KOPT-K1 (cell line): ENCODE results near the gene TDG.
"Not testable (repeated sequence)": the region's sequence is repeated elsewhere in the genome, so short reads cannot be mapped to it uniquely, and the experiment has no call there.

Experiments used
- H3K27ac ChIP-seq: fragments of 200-600 bp; sonication (generic); 2 replicates; pipeline ENCODE4 v1.5.1; 2016; ENCODE audit warnings: antibody characterized with exemption, mild to moderate bottlenecking, low read depth, low read length; ENCODE audit not compliant: poor library complexity, severe bottlenecking
- H3K36me3 ChIP-seq: fragments of 200-600 bp; sonication (generic); 2 replicates; pipeline ENCODE4 v1.5.1; 2017; ENCODE audit warnings: antibody characterized with exemption, mild to moderate bottlenecking, low read length, moderate library complexity; ENCODE audit not compliant: insufficient read depth
- H3K9me3 ChIP-seq: fragments of 200-600 bp; sonication (generic); 2 replicates; pipeline ENCODE4 v1.5.1; 2017; ENCODE audit warnings: antibody characterized with exemption, low read length, mild to moderate bottlenecking; ENCODE audit not compliant: insufficient read depth, poor library complexity, severe bottlenecking

Gene TDG

GRCh38 chr12:103994235-103994634 is 28.6 kb downstream of the TDG start:
- H3K9me3 ChIP-seq, result no peaks in the 10 kb centered on the region
- H3K27ac ChIP-seq, result no peak overlapping the region
- H3K36me3 ChIP-seq, result peaks cover 22% of the 10 kb centered on the region

DNA sequence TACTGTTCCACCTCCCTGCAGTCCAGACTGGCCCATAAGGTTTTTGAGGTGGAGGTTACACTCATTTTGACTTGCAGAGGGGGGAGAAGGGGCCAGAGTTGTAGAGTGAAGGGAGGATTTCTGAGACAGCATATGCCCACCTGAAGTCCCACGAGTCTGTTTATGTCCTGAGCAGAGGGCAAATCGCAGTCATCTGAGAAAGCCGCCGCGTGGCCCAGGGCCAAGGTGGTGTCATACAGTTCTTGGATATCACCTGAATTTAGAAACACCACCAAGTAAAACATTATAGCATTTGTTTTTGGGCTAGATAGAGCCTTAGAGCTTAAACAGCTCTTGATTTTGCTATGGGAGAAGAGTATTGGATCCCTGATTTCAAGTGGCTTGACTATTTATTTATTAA is 30.9 kb downstream of the TDG start:
- Histone ChIP-seq H3K36me3 (no peaks in the 10 kb centered on the region), H3K27ac (no peak overlapping the region), H3K9me3 (no peaks in the 10 kb centered on the region)

GRCh38 chr12:103997286-103997900 is 31.7 kb downstream of the TDG start:
- no peaks in the 10 kb centered on the region for H3K36me3 ChIP-seq
- H3K9me3 ChIP-seq, result no peaks in the 10 kb centered on the region
- no peak overlapping the region for H3K27ac ChIP-seq

GRCh38 chr12:103998976-103999375 is 33.3 kb downstream of the TDG start:
- H3K27ac ChIP-seq, result no peak overlapping the region
- H3K36me3 ChIP-seq, result no peaks in the 10 kb centered on the region

GRCh38 chr12:104000807-104001434 is 35.2 kb downstream of the TDG start:
- H3K27ac ChIP-seq, result no peak overlapping the region
- H3K36me3 ChIP-seq, result no peaks in the 10 kb centered on the region
- H3K9me3 ChIP-seq, result no peaks in the 10 kb centered on the region

More at GRCh38 chr12:103998976-103999375, 33.3 kb downstream of the TDG start:
- no peaks in the 10 kb centered on the region for H3K9me3 ChIP-seq

GRCh38 chr12:104002686-104003085 is 37.0 kb downstream of the TDG start:
- Histone ChIP-seq H3K9me3 (no peaks in the 10 kb centered on the region), H3K27ac (no peak overlapping the region), H3K36me3 (no peaks in the 10 kb centered on the region)

DNA sequence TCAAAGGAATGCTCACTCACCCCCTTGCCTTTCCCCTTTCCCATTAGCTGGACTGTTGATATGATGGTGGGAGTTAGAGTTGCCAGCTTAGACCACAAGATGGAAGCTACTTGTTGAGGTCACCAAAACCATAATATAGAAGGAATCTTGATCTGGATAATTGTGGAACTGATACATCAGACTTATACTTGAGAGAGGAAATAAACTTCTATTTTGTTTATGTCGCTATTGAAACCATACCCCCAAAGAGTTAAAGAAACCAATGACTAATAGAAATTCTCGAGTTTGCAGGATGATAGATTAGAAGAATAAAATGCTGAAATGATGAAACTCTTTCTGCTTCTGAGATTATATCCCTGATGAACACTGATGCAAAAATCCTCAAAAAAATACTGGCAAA is 37.9 kb downstream of the TDG start:
- H3K9me3 ChIP-seq, result no peaks in the 10 kb centered on the region
- H3K36me3 ChIP-seq, result no peaks in the 10 kb centered on the region
- no peak overlapping the region for H3K27ac ChIP-seq

DNA sequence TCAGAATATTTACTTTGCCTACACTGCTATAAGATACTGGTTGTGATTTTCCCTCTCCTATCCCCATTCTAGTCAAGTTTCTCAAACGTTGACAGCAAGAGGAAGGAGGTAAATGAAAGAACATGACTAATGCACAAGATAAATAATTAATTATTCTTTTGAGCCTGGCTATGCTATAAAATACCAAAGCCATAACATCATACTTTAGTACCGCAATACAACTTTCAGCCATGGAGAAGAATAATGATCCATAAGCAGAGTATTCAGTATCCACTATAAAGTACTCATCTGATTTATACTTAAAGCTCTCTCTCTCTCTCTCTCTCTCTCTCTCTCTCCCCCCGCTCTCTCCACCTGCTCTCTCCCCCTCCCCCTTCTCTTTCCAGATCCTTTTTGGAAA is 41.3 kb downstream of the TDG start:
- H3K9me3 ChIP-seq, result no peaks in the 10 kb centered on the region
- H3K36me3 ChIP-seq, result no peaks in the 10 kb centered on the region
- no peak overlapping the region for H3K27ac ChIP-seq

- H3K27ac ChIP-seq, result no peak overlapping the region
- H3K9me3 ChIP-seq, result no peaks in the 10 kb centered on the region
- no peaks in the 10 kb centered on the region for H3K36me3 ChIP-seq
These were observed 44.4 kb downstream of the TDG start for GRCh38 chr12:104010121-104010520.

DNA sequence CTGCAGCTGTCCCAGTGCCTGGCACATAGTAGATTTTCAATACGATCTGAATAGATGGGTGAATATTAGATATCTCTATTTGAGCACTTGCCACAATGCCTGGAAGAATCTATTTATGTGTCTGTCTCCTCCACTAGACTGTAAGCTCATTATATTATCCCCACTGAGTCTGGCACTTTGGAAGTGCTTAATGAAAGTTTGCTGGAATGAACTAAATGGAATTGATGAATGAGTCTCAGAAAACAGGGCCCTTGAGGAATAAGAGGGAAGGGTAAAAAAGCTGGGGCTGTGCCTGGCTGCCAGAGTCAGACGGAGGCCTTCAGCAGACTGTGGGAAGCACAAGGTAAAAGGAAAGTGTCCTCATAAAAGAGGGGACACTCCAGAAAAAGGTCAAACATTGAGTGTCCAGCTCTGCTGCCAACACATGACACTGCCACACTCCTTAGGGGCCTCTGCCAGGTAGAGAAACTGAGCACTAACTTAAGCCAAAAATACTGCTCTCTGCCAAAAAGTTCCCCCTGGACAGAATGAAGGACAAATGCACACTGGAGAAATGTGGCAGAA is 45.0 kb downstream of the TDG start:
- Histone ChIP-seq H3K36me3 (no peaks in the 10 kb centered on the region), H3K9me3 (no peaks in the 10 kb centered on the region), H3K27ac (no peak overlapping the region)

DNA sequence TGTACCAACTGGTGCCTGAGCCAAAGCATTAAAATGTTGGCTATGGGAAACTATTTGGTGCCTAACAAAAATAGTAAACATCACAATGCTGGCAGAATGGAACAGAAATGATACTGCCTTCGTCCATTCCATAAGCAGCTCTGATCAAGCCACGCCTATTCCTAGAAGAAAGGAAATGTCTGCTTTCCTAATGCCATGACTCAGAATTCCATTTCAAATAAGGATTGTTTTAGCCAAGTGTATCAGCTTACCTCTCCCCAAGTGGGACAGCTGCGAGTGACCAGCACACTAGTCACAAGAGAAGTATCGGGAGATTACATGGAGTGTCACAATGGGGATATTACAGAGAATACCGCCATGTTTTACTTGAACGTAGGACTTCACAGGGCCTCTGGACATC is 45.6 kb downstream of the TDG start:
- no peaks in the 10 kb centered on the region for H3K9me3 ChIP-seq
- H3K27ac ChIP-seq, result no peak overlapping the region
- H3K36me3 ChIP-seq, result no peaks in the 10 kb centered on the region

- Histone ChIP-seq H3K27ac (no peak overlapping the region), H3K9me3 (no peaks in the 10 kb centered on the region), H3K36me3 (no peaks in the 10 kb centered on the region)
These were observed 46.7 kb downstream of the TDG start for GRCh38 chr12:104012331-104012730.

- H3K9me3 ChIP-seq, result peaks cover 12% of the 10 kb centered on the region
These were observed 56.2 kb downstream of the TDG start for GRCh38 chr12:104021862-104022261.

DNA sequence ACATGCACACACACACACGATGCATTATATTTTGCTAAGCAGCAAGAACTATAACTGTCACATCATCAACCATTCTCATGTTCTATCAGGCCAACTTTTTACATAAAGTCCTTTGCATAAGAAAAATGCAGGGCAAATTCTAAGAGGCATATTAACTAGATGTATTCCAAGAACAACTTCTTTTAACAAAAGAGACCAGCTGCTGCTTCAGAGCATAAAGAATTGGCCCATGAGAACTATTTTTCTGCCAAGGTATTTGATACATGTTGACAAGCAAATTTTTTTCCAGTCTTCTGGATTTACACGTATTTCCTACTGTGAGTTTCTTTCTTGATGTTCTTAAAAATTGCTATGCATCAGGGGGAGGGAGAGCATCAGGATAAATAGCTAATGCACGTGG is 57.1 kb downstream of the TDG start:
- Histone ChIP-seq H3K27ac (no peak overlapping the region), H3K36me3 (no peaks in the 10 kb centered on the region), H3K9me3 (peaks cover 12% of the 10 kb centered on the region)

More at GRCh38 chr12:104021862-104022261, 56.2 kb downstream of the TDG start:
- H3K27ac ChIP-seq, H3K36me3 ChIP-seq: not testable (repeated sequence)

DNA sequence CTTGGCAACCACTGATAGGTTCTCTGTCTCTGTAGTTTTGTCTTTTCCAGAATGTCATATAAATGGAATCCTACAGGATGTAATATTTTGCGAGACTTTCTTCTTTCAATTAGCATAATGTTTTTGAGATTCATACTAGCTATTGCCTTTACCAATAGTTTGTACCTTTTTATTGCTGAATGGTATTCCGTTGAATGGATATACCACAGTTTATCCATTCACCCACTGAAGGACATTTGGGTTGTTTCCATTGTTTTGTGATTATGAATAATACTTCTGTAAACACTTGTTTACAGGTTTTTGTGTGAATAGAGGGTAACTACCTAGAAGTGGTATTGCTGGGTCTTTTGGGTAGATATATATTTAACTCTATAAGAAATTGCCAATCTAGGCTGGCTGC is 58.0 kb downstream of the TDG start:
- no peak overlapping the region for H3K27ac ChIP-seq
- H3K36me3 ChIP-seq, result no peaks in the 10 kb centered on the region
- H3K9me3 ChIP-seq, result peaks cover 12% of the 10 kb centered on the region

GRCh38 chr12:104024348-104024747 is 58.7 kb downstream of the TDG start:
- H3K9me3 ChIP-seq, result peaks cover 12% of the 10 kb centered on the region
- no peaks in the 10 kb centered on the region for H3K36me3 ChIP-seq
- no peak overlapping the region for H3K27ac ChIP-seq
